Ascending aorta (tissue), 2 donors: ENCODE results near the gene SRSF9. TPM values are rescaled to one million over a fixed set of nuclear protein-coding genes. Genes with fewer than 3 reads are reported as not detected.

ENCODE experiments used
- DNase-seq, 2 donors: peaks; one replicate each; pipeline ENCODE4 v3.0.0-alpha.2; 2019; ENCODE audit warnings: low spot score in 2 of 2
- H3K27ac ChIP-seq, 2 donors: fragments of 200-600 bp; sonication (generic); one replicate each; pipeline ENCODE4 v1.5.1; 2016 to 2017; ENCODE audit warnings: mild to moderate bottlenecking in 1 of 2
- H3K27me3 ChIP-seq: fragments of 200-600 bp; sonication (generic); one replicate; pipeline ENCODE4 v1.5.1; 2017
- H3K36me3 ChIP-seq, 2 donors: fragments of 200-600 bp; sonication (generic); one replicate each; pipeline ENCODE4 v1.5.1; 2016
- H3K4me1 ChIP-seq, 2 donors: fragments of 200-600 bp; sonication (generic); one replicate each; pipeline ENCODE4 v1.5.1; 2016 to 2017; ENCODE audit warnings: mild to moderate bottlenecking in 1 of 2
- H3K4me3 ChIP-seq, 2 donors: fragments of 200-600 bp; sonication (generic); one replicate each; pipeline ENCODE4 v1.5.1; 2016 to 2017; ENCODE audit warnings: mild to moderate bottlenecking in 1 of 2
- H3K9me3 ChIP-seq, 2 donors: fragments of 200-600 bp; sonication (generic); one replicate each; pipeline ENCODE4 v1.5.1; 2016
- CTCF ChIP-seq, 3 experiments: fragments of 200-600 bp in 2 of 3; fragments of 450-650 bp in 1 of 3; sonication (generic) in 2 of 3; IDR thresholded peaks; one replicate each; pipeline ENCODE4 v1.5.1; 2016 to 2019; ENCODE audit warnings: antibody characterized with exemption in 3 of 3, mild to moderate bottlenecking in 1 of 3, moderate library complexity in 1 of 3
- intact Hi-C: fragments of 100-400 bp; cut with DNase I; formaldehyde crosslinking; loops from one replicate; pipeline ENCODE4 v1.15.1; 2023
- total RNA-seq: library from RNA; depleted of rRNA; stranded (reverse); fragments of >200 nt; gene quantifications from one replicate; pipeline ENCODE4 v1.1.0, GENCODE V29; 2016

The SRSF9 gene
- total RNA-seq, 1 donor from 2014 or later: 68.6 TPM

GRCh38 chr12:120468821-120469449 is 613 bp downstream of the SRSF9 start:
- Histone ChIP-seq H3K9me3 (no peaks in the 10 kb centered on the region), H3K27ac (peak overlapping the region; percentile 94), H3K4me3 (peak overlapping the region; percentile 97 to 99), H3K4me1 (peaks cover 8 to 32% of the 10 kb centered on the region in 2 donors), H3K27me3 (no peaks in the 10 kb centered on the region), H3K36me3 (peaks cover 17 to 22% of the 10 kb centered on the region in 2 donors)
- intact Hi-C loops: loop anchor here (1.0 to 2.0 kb wide), 2 partner anchors 22 to 27 kb away; partner anchors contain the start of genes DYNLL1, GATC and TRIAP1
- DNase-seq: peak in 1 of 2 donors; percentile 69
- no peak for TF ChIP-seq CTCF (IDR thresholded peaks at IDR 0.05)

GRCh38 chr12:120468325-120468820 is 1.2 kb downstream of the SRSF9 start:
- peak in 1 of 2 donors; percentile 69 for DNase-seq

GRCh38 chr12:120467439-120467838 is 2.1 kb downstream of the SRSF9 start:
- Histone ChIP-seq H3K4me3 (no peak overlapping the region), H3K27ac (no peak overlapping the region), H3K36me3 (peaks cover 32 to 36% of the 10 kb centered on the region in 2 donors), H3K27me3 (no peaks in the 10 kb centered on the region), H3K4me1 (peaks cover 8 to 32% of the 10 kb centered on the region in 2 donors), H3K9me3 (no peaks in the 10 kb centered on the region)
- intact Hi-C loops: no loop called here
- DNase-seq: no peak
- no peak for TF ChIP-seq CTCF (IDR thresholded peaks at IDR 0.05)

More at GRCh38 chr12:120468325-120468820, 1.2 kb downstream of the SRSF9 start:
- peaks cover 8 to 32% of the 10 kb centered on the region in 2 donors for H3K4me1 ChIP-seq
- intact Hi-C loops: loop anchor here (2.0 kb wide), 1 partner anchor 22 kb away; the partner anchor contains the start of genes GATC and TRIAP1
- H3K9me3 ChIP-seq: no peaks in the 10 kb centered on the region
- peak overlapping the region; percentile 97 to 99 for H3K4me3 ChIP-seq
- peaks cover 22 to 27% of the 10 kb centered on the region in 2 donors for H3K36me3 ChIP-seq
- no peak for TF ChIP-seq CTCF (IDR thresholded peaks at IDR 0.05)
- peak overlapping the region; percentile 94 for H3K27ac ChIP-seq
- H3K27me3 ChIP-seq: no peaks in the 10 kb centered on the region

DNA sequence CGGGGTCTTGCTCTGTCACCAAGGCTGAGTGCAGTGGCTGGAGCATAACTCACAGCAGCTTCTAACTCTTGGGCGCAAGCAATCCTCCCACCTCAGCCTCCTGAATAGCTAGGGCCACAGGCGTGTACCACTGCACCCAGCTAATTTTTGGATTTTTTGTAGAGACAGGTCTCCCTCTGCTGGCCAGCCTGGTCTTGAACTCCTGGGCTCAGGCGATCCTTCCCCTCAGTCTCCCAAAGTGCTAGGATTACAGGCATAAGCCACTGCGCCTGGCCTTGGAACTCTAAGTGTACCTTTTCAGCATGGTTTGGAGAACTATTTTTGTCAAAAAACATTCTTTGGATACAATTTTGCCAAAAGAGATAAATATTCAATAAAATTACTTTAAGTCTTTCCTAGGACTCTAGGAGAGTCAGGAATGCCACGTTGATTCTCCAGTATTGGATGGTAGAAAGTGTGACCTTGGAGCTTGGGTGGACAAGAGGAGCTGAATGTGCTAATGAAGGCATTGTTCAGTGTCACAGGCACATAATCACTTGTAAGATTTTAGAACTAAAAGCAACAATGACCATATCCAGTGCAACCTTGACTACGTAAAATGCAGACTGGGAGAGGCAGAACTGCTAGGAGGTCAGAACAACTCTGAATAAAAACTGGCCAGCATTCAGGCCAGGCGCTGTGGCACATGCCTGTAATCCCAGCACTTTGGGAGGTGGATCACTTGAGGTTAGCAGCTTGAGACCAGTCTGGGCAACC is 2.8 kb downstream of the SRSF9 start:
- Histone ChIP-seq H3K36me3 (peaks cover 36 to 43% of the 10 kb centered on the region in 2 donors), H3K9me3 (no peaks in the 10 kb centered on the region), H3K4me1 (peaks cover 8 to 32% of the 10 kb centered on the region in 2 donors), H3K4me3 (peak overlapping the region in 1 of 2 donors; percentile 2), H3K27me3 (no peaks in the 10 kb centered on the region), H3K27ac (no peak overlapping the region)
- no peak for DNase-seq
- intact Hi-C loops: no loop called here
- peak; percentile 25 to 46 (median 33) for TF ChIP-seq CTCF (IDR thresholded peaks at IDR 0.05)

DNA sequence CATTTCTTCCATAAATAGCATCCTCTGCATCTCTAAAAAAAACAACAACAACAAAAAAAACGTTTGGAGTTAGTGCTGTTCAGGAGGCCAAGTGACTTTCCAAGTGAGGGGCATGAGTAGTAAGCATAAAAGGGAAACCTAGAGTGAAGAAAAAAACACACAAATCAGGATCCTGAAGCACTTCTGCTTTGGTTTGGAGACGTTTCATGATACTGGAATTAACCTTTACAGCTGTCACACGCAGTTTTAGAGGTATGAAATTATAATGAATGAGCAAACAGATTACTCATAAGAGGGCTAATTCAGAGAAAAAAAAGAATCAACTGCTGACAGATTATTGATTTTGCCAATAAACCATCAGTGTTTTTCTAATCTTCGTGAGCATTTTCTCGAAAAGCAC is 3.8 kb downstream of the SRSF9 start:
- Histone ChIP-seq H3K27ac (no peak overlapping the region), H3K36me3 (peaks cover 44 to 53% of the 10 kb centered on the region in 2 donors), H3K4me1 (peaks cover 8 to 27% of the 10 kb centered on the region in 2 donors), H3K4me3 (no peak overlapping the region), H3K27me3 (no peaks in the 10 kb centered on the region), H3K9me3 (no peaks in the 10 kb centered on the region)
- intact Hi-C loops: no loop called here
- no peak for DNase-seq
- TF ChIP-seq CTCF (IDR thresholded peaks at IDR 0.05): no peak
